NCI-H1694 treated with DMSO at 0.1 percent for 48 hours (cell line): Measurements from ENCODE around the gene ZNF627.
"Not testable (repeated sequence)": the region's sequence is repeated elsewhere in the genome, so short reads cannot be mapped to it uniquely, and the experiment has no call there.

Experiments used
- DNase-seq: peaks from one replicate; lab custom pipeline; 2025; lab: John Stamatoyannopoulos, UW

Gene ZNF627

GRCh38 chr19:11626252-11626651 is 29.0 kb downstream of the ZNF627 start:
- DNase-seq, result no peak

DNA sequence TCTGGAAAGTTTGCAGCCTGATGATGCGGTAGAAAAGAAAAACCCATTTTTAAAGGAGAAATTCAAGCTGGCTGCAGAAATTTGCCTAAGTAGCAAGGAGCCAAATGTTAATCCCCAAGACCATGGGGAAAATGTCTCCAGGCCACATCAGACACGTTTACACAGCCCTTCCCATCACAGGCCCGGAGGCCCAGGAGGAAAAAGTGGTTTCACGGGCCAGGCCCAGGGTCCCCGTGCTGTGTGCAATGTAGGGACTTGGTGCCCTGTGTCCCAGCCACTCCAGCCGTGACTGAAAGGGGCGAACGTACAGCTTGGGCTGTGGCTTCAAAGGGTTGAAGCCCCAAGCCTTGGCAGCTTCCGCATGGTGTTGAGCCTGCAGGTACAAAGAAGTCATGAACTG is 35.9 kb downstream of the ZNF627 start:
- DNase-seq, result no peak

DNA sequence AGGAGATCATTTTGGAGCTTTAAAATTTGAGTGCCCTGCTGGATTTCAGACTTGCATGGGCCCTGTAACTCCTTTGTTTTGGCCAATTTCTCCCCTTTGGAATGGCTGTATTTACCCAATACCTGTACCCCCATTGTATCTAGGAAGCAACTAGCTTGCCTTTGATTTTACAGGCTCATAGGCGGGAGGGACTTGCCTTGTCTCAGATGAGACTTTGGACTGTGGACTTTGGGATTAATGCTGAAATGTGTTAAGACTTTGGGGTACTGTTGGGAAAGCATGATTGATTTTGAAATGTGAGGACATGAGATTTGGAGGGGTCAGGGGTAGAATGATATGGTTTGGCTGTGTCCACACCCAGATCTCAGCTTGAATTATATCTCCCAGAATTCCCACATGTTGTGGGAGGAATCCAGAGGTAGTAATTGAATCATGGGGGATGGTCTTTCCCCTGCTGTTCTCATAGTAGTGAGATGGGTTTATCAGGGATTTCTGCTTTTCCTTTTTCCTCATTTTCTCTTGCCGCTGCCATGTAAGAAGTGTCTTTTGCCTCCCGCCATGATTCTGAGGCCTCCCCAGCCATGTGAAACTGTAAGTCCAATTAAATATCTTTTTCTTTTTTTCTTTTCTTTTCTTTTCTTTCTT is 36.9 kb downstream of the ZNF627 start:
- DNase-seq, result not testable (repeated sequence)

DNA sequence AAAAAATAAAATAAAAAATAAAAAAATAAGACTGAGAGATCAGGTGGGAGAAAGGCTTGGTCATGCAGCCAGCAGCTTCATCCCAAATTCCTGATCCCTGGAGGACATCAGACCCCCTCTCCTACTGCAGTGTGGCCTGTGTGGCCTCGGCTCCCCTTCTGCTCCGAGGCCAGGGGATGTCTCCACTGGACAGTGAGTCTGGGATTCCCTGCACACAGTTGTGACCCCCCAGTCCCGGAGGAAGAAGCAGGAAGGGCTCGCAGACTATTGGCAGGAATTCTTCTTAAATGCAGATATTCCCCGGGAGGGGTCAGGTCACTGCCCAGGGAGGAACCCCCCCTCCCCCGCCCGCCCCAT is 41.9 kb downstream of the ZNF627 start:
- no peak for DNase-seq

GRCh38 chr19:11639602-11640471 is 42.6 kb downstream of the ZNF627 start:
- DNase-seq, result peak; percentile 81

GRCh38 chr19:11641244-11641643 is 44.0 kb downstream of the ZNF627 start:
- no peak for DNase-seq

- DNase-seq, result no peak
Measured at GRCh38 chr19:11642902-11643301, 45.6 kb downstream of the ZNF627 start.

DNA sequence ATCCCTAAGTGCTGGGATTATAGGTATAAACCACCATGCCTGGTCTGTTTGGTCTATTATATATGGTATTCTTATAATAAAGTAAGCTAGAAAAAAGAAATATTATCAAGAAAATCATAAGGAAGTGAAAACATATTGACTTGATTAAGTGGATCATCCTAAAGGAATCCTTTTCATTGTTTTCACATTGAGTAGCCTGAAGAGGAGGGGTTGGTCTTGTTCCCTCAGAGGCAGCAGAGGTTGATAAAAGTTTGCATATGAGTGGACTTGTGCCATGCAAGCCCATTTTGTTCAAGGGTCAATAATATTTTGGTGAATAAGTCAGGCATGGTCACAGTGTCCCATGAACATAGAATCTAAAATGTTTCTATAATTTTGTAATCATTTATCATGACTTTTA is 52.7 kb downstream of the ZNF627 start:
- DNase-seq, result no peak

GRCh38 chr19:11651062-11651461 is 53.8 kb downstream of the ZNF627 start:
- DNase-seq, result no peak

DNA sequence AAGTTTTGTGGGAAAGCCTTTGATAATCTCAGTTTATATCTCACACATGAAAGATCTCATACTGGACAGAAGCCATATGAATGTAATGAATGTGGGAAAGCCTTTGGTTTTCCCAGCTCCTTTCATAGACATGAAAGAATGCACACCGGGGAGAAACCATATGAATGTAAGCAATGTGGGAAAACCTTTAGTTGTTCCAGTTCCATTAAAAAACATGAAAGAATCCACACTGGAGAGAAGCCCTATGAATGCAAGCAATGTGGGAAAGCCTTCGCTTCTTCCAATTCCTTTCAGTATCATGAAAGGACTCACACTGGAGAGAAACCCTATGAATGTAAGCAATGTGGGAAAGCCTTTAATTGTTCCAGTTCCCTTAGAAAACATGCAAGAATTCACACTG is 54.8 kb downstream of the ZNF627 start:
- DNase-seq, result no peak

GRCh38 chr19:11652492-11652891 is 55.2 kb downstream of the ZNF627 start:
- DNase-seq, result no peak

DNA sequence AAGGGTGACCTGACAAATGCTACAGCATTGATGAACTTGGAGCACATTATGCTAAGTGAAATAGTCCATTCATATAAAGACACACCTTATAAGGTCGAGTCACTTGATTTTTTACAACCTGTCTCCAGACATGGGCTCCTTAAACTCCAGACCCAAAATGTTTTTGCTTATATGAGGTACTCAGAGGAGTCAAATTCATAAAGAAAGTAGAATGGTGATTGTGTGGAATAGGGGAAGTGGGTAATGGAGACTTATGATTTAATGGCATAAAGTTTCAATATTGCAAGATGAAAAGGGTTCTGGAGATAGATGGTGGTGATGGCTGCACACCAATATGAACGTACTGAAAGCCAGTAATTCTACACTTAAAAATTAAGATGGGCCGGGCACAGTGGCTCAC is 59.3 kb downstream of the ZNF627 start:
- DNase-seq, result no peak

GRCh38 chr19:11657307-11657706 is 60.0 kb downstream of the ZNF627 start:
- DNase-seq, result no peak

DNA sequence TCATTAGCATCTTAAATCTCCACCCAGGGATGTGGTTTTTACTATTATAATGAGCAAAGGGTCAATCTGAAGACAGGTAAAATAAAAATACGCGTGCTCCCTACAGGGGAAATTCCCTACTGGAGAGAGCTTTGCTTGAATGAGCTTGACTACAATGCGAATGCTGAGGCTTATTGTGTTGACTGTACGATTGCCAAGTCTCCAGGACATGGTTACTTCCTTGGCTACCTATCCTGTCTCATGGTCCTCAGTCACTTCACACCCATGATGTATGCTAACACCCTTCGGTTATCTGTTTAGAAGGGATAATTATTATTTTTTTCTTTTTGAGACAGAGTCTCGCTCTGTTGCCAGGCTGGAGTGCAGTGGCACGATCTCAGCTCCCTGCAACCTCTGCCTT is 61.7 kb downstream of the ZNF627 start:
- DNase-seq, result no peak

- no peak for DNase-seq
Measured at GRCh38 chr19:11659612-11660011, 62.3 kb downstream of the ZNF627 start.

GRCh38 chr19:11662278-11662677 is 65.0 kb downstream of the ZNF627 start:
- DNase-seq, result no peak

GRCh38 chr19:11663181-11663591 is 65.9 kb downstream of the ZNF627 start:
- no peak for DNase-seq
